IgD-negative memory B cell (primary cell): Measurements from ENCODE around the gene MTRF1L. TPM values are rescaled to one million over a fixed set of nuclear protein-coding genes. Genes with fewer than 3 reads are reported as not detected.
"Not testable (repeated sequence)": the region's sequence is repeated elsewhere in the genome, so short reads cannot be mapped to it uniquely, and the experiment has no call there.

Experiments
- H3K27ac Mint-ChIP-seq, 3 donors: one replicate each; pipeline ENCODE4 v1.8.0; 2020 to 2022; ENCODE audit warnings: mild to moderate bottlenecking in 3 of 3, mixed read lengths in 3 of 3, moderate library complexity in 1 of 3
- H3K27me3 Mint-ChIP-seq: one replicate; pipeline ENCODE4 v1.8.0; 2021; ENCODE audit warnings: mixed read lengths
- H3K36me3 Mint-ChIP-seq: one replicate; pipeline ENCODE4 v1.8.0; 2020; ENCODE audit warnings: mild to moderate bottlenecking, mixed read lengths
- H3K4me1 Mint-ChIP-seq, 3 donors: one replicate each; pipeline ENCODE4 v1.8.0; 2020 to 2022; ENCODE audit warnings: mixed read lengths in 3 of 3, mild to moderate bottlenecking in 1 of 3
- H3K4me3 Mint-ChIP-seq, 4 donors: one replicate each; pipeline ENCODE4 v1.8.0; 2020 to 2022; ENCODE audit warnings: mild to moderate bottlenecking in 4 of 4, mixed read lengths in 4 of 4, moderate library complexity in 3 of 4
- H3K9me3 Mint-ChIP-seq, 3 donors: one replicate each; pipeline ENCODE4 v1.8.0; 2020 to 2021; ENCODE audit warnings: mixed read lengths in 3 of 3, mild to moderate bottlenecking in 1 of 3
- polyA plus RNA-seq: library from polyadenylated mRNA; unstranded; fragments of 300-500 nt; fragmentation: Illumina TruSeq; gene quantifications from one replicate; pipeline ENCODE4 v1.2.3, GENCODE V29; 2021

The MTRF1L gene
- polyA plus RNA-seq, 1 donor from 2014 or later = 12.5 TPM

DNA sequence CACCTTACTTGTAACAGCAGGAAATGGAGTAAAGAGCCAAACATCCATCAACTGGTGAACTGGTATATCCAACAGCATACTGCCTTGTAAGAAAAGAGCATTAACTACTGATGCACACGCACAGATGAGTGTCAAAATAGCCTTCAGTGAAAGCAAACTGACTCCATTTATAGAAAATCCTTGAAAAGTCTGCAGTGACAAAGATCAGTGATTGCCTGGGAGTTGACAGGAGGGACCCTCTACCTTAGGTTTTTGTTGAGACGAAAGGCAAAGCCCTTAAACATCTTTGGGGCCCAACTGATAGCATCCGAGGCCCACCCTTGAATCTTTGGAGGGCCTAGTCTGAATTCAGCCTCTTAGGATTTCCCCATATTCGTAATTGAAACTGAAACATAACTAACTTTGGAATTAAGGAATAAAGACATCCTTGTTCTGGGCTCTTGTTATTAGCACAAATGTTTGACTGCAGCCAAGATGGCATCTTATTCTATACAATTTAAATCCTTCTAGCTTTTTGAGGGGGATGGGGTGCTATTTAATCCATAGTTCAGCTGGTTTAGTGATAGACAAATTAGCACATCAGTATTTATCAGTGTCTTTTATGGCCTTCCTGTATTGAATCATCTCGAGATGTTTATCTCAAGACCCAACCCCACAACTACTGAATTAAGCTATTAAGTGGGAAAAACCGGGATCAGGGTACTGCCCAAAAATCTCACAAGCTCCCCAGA is 32.7 kb downstream of the MTRF1L start:
- Mint-ChIP-seq H3K27ac (no peak overlapping the region), H3K4me1 (peaks cover under 1 to 2% (median 2%) of the 10 kb centered on the region in 3 donors), H3K9me3 (peaks cover 10 to 24% (median 14%) of the 10 kb centered on the region in 3 donors), H3K4me3 (no peak overlapping the region), H3K27me3 (no peaks in the 10 kb centered on the region), H3K36me3 (peaks cover 23% of the 10 kb centered on the region)

DNA sequence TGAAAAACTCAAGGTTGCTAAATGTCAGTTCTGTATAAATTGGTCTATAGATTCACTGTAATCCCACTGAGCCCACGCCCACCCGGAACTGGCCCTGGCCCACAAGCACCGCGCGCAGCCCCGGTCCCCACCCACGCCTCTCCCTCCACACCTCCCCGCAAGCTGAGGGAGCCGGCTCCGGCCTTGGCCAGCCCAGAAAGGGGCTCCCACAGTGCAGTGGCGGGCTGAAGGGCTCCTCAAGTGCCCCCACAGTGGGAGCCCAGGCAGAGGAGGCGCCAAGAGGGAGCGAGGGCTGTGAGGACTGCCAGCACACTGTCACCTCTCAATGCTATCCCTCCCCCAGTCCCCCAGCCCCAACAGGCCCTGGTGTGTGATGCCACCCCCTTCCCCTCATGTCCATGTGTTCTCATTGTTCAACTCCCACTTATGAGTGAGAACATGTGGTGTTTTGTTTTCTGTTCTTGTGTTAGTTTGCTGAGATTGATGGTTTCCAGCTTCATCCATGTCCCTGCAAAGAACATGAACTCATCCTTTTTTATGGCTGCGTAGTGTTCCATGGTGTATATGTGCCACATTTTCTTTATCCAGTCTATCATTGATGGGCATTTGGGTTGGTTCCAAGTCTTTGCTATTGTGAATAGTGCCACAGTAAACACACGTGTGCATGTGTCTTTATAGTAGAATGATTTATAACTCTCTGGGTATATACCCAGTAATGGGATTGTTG is 36.2 kb downstream of the MTRF1L start:
- H3K4me1 Mint-ChIP-seq, H3K27ac Mint-ChIP-seq, H3K27me3 Mint-ChIP-seq: not testable (repeated sequence)
- Mint-ChIP-seq H3K36me3 (peaks cover 14% of the 10 kb centered on the region), H3K9me3 (peaks cover 10 to 23% (median 14%) of the 10 kb centered on the region in 3 donors), H3K4me3 (peak overlapping the region in 1 of 4 donors; percentile 26)

DNA sequence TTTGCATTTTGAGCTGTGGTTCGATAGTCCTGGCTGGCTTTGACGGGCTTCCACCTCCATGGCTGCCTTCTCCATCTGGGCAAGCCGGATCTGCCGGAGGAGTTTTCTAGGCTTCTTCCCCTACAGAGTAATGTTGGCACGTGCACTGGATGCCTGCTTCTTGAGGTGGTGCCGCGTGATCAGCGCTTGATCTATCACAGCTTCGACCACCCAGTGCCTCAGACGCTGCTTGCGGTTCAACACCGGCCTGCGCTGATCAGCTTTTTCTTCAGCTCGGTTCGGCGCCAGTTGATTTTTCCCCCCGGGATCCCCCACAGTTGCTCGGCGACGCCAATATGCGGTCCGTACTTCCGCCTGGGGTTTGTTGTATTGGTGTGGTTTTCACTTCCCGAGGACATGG is 43.2 kb downstream of the MTRF1L start:
- H3K9me3 Mint-ChIP-seq = no peaks in the 10 kb centered on the region
- H3K4me1 Mint-ChIP-seq = no peaks in the 10 kb centered on the region
- H3K36me3 Mint-ChIP-seq = no peaks in the 10 kb centered on the region
- H3K27me3 Mint-ChIP-seq = peaks cover 11% of the 10 kb centered on the region
- H3K27ac Mint-ChIP-seq = no peak overlapping the region
- H3K4me3 Mint-ChIP-seq = no peak overlapping the region

DNA sequence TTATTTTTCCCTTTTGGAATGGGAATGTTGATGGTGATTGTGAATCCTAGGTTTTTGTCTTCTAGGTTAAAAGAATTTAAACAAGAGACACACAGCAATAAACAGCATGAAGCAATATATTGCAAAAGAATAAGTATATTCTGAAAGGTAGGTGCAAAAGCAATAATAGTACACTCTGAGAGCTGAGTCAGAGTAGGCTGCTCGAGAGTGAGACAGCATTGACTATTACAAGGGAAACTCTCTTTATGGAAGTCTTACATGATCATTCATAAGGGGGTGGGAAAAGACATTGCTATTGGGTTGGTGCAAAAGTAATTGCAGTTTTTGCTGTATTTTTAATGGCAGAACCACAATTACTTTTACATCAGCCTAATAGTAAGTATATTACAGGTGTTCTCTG is 44.7 kb downstream of the MTRF1L start:
- no peaks in the 10 kb centered on the region for H3K36me3 Mint-ChIP-seq
- H3K27me3 Mint-ChIP-seq = peaks cover 11% of the 10 kb centered on the region
- H3K9me3 Mint-ChIP-seq = no peaks in the 10 kb centered on the region
- no peak overlapping the region for H3K27ac Mint-ChIP-seq
- H3K4me3 Mint-ChIP-seq = no peak overlapping the region
- H3K4me1 Mint-ChIP-seq = peaks cover 0 to 1% (median 0%) of the 10 kb centered on the region in 3 donors

DNA sequence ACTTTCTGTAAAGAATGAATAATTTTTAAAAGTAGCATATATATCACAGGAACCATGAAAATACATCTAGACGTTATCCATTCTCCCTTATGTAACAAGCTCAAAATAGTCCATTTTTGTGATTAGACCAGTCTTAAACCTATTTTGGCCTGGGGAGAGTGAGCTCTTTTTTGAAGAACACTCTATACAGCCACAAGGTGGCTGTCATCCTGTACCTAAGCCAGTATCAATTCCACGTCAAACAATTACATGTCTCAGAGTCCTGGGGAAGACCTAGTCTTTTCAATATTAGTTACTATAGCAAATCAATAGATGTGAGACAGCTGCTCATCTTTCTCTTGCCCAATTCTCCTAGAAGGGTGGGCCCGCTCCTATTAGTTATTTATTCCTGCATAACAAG is 48.1 kb downstream of the MTRF1L start:
- Mint-ChIP-seq H3K4me1 (peaks cover 0 to 1% (median 0%) of the 10 kb centered on the region in 3 donors), H3K27me3 (peaks cover 6% of the 10 kb centered on the region), H3K27ac (no peak overlapping the region), H3K9me3 (no peaks in the 10 kb centered on the region), H3K36me3 (no peaks in the 10 kb centered on the region), H3K4me3 (no peak overlapping the region)

DNA sequence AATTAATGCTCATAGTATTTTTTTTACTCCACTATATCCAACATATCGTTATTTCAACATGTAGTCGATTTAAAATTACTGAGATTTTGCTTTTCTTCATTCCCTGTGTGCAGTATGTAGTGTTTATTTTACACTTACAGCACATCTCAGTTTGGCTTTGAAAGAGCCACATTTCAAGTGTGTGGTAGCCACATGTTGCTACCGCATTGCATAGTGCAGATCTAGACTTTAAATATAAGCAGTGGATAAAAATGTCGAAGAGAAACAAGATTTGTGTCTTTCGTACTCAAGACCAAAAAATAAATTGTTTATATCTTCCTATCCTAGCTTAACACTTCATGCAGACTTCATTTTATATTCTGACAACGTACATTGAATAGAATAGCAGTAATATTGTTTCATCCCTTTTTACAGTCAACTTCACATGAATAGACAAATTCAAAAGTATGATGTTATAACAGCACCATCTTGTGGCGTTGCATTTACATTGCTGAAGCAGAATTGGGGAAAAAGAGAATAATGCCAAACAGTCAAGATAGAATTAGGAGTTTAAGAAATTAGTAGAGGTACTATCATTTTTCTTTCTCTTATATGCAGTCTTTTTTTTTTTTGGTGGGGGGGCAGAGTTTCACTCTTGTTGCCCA is 49.5 kb downstream of the MTRF1L start:
- Mint-ChIP-seq H3K9me3 (no peaks in the 10 kb centered on the region), H3K4me3 (no peak overlapping the region), H3K36me3 (no peaks in the 10 kb centered on the region), H3K4me1 (peaks cover 0 to 4% (median 2%) of the 10 kb centered on the region in 3 donors), H3K27ac (no peak overlapping the region), H3K27me3 (peaks cover 6% of the 10 kb centered on the region)

DNA sequence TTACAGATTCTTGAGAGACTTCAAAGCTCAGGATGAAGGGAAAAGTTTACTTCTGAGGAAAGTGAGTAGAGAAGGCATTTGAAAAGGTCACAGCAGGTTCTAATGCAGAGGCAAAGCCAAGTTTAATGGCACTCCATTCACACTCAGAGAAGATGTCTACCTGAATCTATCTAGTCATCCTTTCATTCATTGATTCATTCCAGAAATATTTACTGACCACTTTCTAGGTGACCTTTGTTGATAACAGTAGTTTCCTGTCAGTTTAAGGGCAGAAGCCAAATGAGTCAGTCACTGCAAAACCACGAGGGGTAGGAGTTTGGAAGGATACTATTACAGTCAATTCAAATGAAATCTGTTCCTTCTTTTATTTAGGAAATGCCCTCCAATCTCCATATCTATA is 50.5 kb downstream of the MTRF1L start:
- Mint-ChIP-seq H3K4me1 (peaks cover 0 to 6% (median 2%) of the 10 kb centered on the region in 3 donors), H3K4me3 (no peak overlapping the region), H3K27me3 (peaks cover 7% of the 10 kb centered on the region), H3K9me3 (no peaks in the 10 kb centered on the region), H3K27ac (no peak overlapping the region), H3K36me3 (no peaks in the 10 kb centered on the region)

DNA sequence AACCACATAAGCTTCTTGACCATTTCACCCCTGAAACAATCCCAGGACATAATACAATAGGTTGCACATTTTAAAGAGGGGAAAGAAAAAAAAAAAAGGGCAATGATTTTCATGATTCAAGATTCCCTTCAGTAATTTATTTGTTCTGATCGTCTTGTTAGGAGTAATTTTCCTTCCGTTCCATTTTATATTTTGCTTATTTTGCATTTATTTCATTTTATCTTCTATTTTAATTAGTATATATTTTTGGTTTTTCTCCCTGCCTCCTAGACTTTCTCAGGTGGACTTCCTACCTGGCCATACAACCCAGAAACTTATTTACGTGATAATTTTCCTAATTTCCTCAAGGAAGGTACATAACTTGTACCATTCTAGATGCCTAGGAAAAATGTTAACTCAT is 52.3 kb downstream of the MTRF1L start:
- peaks cover 6% of the 10 kb centered on the region for H3K27me3 Mint-ChIP-seq
- no peak overlapping the region for H3K27ac Mint-ChIP-seq
- no peak overlapping the region for H3K4me3 Mint-ChIP-seq
- peaks cover 0 to 6% (median 2%) of the 10 kb centered on the region in 3 donors for H3K4me1 Mint-ChIP-seq
- no peaks in the 10 kb centered on the region for H3K9me3 Mint-ChIP-seq
- no peaks in the 10 kb centered on the region for H3K36me3 Mint-ChIP-seq

DNA sequence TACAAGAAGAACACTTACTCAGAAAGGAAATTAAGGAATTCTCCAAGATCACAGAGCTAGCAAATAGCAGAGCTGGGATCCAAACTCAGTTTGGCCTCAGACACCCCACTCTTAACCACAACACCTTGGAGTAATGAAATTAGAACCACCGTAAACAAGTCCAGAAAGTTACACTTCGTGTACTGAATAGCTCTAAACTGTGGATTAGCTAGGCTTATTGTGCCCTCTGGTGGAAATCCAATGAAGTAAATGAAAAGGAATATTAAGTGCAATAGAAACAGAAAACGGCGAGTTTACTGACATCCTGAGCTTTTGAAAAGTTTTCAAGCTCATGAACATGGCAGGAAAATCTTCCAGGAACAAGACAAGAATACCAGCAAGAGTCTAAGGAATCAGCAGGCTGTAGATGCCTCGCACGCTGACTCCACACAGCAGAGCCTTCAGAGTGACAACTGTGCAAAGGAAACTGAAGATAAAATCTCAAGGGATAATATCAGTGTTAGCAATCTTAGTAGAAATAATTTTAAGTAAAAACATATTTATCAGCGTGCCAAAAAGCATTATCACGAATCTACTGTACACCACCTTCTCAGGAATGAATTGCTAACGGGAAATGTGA is 54.2 kb downstream of the MTRF1L start:
- no peak overlapping the region for H3K27ac Mint-ChIP-seq

DNA sequence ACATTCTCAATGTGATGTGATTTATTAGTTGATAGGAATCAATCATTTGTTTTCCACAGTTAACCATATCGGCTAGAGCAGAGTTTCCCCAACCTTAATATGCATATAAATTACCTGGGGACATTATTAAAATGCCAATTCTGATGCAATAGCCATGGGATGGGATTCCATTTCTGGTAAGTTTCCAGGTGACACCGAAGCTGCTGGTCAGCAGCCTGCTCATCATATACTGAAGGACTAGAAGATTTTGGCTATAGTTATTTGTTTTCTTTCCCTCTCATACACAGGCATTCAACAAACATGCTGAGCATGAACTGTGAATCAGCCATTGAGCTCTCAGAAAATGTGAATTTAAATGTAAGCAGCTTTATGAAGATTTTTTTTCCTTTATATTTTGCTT is 55.5 kb downstream of the MTRF1L start:
- Mint-ChIP-seq H3K27me3 (peaks cover 6% of the 10 kb centered on the region), H3K9me3 (no peaks in the 10 kb centered on the region), H3K36me3 (no peaks in the 10 kb centered on the region), H3K4me3 (no peak overlapping the region), H3K27ac (no peak overlapping the region), H3K4me1 (peaks cover 0 to 5% (median 2%) of the 10 kb centered on the region in 3 donors)

More for the DNA sequence above, 54.2 kb downstream of the MTRF1L start:
- Mint-ChIP-seq H3K4me1 (peaks cover 0 to 6% (median 2%) of the 10 kb centered on the region in 3 donors), H3K27me3 (peaks cover 6% of the 10 kb centered on the region), H3K36me3 (no peaks in the 10 kb centered on the region), H3K4me3 (peak overlapping the region in 2 of 4 donors; percentile 40 to 75), H3K9me3 (no peaks in the 10 kb centered on the region)

DNA sequence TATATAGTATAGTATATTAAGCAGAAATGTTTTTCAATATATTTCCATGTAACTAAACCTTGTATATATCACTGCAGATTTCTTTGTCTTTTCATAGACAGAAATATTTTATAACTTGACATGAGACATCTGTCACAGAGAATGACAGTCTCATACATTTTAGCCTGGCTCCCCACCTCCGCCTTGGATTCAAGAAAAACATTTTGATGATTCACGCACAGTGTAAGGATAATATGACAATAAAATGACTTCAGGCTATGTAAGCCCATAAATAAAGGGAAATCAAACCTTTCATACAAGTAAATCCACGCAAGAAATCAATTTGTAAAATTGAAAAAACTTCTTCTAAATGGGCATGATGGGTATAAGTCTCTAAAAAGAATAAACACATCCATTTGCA is 56.0 kb downstream of the MTRF1L start:
- Mint-ChIP-seq H3K4me1 (peaks cover 0 to 5% (median 2%) of the 10 kb centered on the region in 3 donors), H3K4me3 (no peak overlapping the region), H3K9me3 (no peaks in the 10 kb centered on the region), H3K27me3 (peaks cover 9% of the 10 kb centered on the region), H3K36me3 (no peaks in the 10 kb centered on the region), H3K27ac (no peak overlapping the region)

DNA sequence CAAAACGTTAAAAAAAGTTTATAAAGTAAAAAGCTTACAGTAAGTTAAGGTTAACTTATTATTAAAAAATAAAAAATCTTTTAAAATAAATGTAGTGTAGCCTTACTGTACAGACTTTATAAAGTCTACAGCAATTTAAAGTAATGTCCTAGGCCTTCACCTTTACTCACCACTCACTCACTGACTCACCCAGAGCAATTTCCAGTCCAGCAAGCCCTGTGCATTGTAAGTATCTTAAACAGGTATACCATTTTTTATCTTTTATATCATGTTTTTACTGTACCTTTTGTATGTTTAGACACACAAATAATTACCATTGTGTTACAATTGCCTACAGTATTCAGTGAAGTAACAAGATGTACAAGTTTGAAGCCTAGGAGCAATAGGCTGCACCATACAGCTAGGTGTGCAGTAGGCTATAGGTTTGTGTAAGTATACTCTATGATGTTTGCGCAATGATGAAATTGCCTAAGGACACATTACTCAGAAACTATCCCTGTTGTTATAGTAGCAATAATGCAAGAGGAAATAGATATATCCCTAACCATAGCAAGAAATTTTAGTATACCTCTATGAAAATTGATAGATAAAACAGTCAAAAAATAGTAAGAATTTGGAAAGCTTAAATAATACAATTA is 59.1 kb downstream of the MTRF1L start:
- no peak overlapping the region for H3K27ac Mint-ChIP-seq
- peaks cover 8% of the 10 kb centered on the region for H3K27me3 Mint-ChIP-seq
- H3K36me3 Mint-ChIP-seq = no peaks in the 10 kb centered on the region
- no peak overlapping the region for H3K4me3 Mint-ChIP-seq
- H3K4me1 Mint-ChIP-seq = peaks cover 0 to 4% (median 2%) of the 10 kb centered on the region in 3 donors
- H3K9me3 Mint-ChIP-seq = no peaks in the 10 kb centered on the region

DNA sequence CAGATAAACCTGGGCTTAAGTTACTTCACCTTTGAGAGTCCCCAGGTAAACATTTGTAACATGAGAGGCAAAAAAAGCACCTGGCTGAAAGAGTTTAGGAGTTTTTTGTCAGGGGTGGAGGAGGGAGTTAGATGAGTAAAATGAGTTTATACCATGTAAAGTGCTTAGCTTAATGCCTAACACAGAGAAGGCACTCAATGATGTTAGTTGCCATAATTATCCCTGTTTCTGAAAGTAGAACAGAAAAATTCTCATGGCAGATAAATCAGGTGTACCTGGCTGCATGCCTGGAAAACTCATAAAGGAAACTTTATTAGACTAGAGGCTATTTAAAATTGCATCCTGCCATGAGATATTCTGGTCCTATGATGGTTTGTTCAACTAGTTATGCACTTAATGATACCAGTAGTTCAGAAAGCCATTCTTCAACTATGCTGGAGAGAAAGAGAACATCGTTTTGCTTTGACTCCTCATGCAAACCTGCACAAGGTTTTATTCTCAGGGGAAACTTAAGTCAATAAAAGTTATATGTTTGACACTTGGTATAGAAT is 60.1 kb downstream of the MTRF1L start:
- H3K27ac Mint-ChIP-seq = no peak overlapping the region
- no peaks in the 10 kb centered on the region for H3K4me1 Mint-ChIP-seq
- H3K9me3 Mint-ChIP-seq = no peaks in the 10 kb centered on the region
- no peak overlapping the region for H3K4me3 Mint-ChIP-seq
- H3K27me3 Mint-ChIP-seq = peaks cover 6% of the 10 kb centered on the region
- no peaks in the 10 kb centered on the region for H3K36me3 Mint-ChIP-seq

DNA sequence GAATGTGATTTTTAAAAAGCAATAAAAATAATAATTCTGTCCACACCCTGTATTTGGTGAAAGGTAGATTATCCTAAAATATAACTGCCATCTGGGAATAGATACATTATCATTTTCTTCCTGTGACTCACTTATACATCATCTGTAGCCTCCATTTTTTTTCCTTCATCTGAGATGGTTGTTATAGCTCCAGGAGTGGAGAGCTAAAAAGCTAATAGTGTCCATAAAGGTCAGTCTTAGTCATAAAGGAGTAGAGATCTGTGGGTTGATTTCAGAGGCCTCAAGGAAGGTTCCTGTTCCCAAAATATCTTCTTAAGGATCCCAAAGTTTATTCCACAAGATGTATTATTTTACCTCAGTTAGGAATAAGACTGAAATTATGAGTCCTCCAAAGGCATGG is 60.8 kb downstream of the MTRF1L start:
- Mint-ChIP-seq H3K9me3 (no peaks in the 10 kb centered on the region), H3K4me1 (no peaks in the 10 kb centered on the region), H3K27ac (no peak overlapping the region), H3K27me3 (peaks cover 6% of the 10 kb centered on the region), H3K36me3 (no peaks in the 10 kb centered on the region), H3K4me3 (no peak overlapping the region)
